T47D (cell line): Measurements from ENCODE around the gene NDC80.

ENCODE experiments used
- DNase-seq, 2 experiments: peaks; one replicate each; pipeline versions ENCODE4 v3.0.0 to v3.0.0-alpha.2; 2011 to 2012; ENCODE audit warnings: low read depth in 1 of 2, low spot score in 1 of 2
- JUND ChIP-seq: IDR thresholded peaks from 2 replicates; pipeline ENCODE4 v1.6.1; 2012; ENCODE audit warnings: low read depth
- in situ Hi-C: cut with HindIII; loops from 2 replicates; pipeline ENCODE4 v1.10.0; 2016; ENCODE audit warnings: low sequenced_read_pairs, low pct_unique_long_range_greater_than_20kb

The NDC80 gene

DNA sequence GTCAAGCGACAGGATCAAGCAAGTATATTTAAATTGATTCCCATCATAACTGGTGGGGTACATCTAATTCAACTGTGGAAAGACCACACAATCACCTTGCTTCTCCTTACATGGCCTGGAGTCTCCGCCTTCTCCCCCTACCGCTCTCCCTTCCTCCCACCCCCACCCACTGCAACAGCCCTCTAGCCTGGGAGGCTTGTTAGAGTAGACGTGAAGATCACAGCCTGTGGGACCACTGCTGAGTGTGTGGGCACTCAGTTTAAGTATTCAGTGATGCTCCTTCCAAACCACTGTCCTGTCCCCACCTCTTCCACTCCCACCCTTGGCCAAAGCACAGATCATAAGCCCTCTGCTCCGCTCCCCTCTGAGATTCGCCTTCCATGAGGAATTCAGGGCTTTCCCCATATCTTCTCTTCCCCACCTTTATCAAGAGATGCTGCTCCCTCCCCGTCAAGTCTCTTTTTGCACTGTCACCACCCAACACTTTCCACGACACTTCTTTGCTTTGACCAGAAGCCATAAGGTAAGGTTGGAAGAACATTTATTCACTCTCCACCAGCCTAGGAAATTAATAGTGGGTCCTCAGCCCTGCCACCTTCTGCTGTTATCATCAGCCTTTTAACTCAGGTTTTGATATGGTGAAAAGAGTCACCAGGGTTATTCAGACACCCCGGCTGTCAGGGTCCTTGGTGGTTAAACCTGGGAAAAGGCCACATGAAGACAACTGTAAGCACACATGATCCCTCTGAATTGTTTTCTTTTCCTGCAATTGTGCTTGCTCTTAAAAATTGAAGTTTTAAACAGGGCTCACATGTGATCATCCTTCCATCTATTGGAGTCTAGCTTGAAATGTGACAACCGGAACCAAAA is 1.8 kb upstream of the NDC80 start:
- in situ Hi-C loops = no loop called here

DNA sequence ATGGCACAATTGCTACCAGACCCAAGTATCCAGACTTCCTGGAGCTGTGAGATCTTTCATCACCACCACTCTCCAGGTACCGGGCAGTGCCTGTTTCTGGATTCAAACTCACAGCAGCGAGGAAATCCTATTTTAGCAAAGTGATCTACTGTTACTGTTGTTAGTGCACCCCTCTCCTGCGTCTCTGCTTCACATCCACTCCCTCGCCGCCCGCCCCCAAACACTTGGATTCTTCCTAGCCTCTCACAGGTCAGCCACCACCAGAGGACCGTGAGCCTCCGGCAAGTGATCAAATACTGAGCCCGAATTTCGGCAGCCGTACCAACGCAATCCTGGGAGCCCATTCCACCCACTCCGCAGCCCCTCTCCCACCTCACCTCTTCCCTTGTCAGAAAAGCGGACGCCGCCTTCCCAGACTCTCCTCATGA is 571 bp upstream of the NDC80 start:
- peak; percentile 37 to 60 for DNase-seq
- TF ChIP-seq JUND = no peak
- in situ Hi-C loops = no loop called here

More for the DNA sequence above, 1.8 kb upstream of the NDC80 start:
- no peak for TF ChIP-seq JUND
- no peak for DNase-seq

- DNase-seq = peak in 1 of 2 experiments; percentile 7
- in situ Hi-C loops = no loop called here
- TF ChIP-seq JUND = no peak
Observed at GRCh38 chr18:2572171-2572569, 813 bp downstream of the NDC80 start.

- no peak for TF ChIP-seq JUND
- in situ Hi-C loops = no loop called here
- no peak for DNase-seq
Observed at GRCh38 chr18:2572892-2573291, 1.5 kb downstream of the NDC80 start.

GRCh38 chr18:2573408-2573807 is 2.1 kb downstream of the NDC80 start:
- in situ Hi-C loops = no loop called here
- no peak for DNase-seq
- no peak for TF ChIP-seq JUND

DNA sequence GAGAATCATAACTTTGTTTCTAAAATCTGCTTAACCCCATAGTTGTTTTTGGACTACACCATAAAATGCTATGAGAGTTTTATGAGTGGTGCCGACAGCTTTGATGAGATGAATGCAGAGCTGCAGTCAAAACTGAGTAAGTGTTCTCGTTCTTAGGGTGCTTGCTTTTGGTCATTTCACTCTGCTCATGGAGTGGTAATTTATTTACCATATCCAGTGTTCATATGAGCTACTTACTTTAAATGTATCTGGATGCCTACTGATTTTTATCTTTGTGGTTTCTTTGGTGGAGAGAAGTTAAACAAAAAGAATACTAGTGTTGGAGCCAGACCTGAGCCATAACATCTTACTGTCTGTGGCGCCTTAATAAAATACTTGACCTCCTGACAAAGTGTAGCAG is 16.4 kb downstream of the NDC80 start:
- in situ Hi-C loops = no loop called here
- TF ChIP-seq JUND = no peak
- no peak for DNase-seq

DNA sequence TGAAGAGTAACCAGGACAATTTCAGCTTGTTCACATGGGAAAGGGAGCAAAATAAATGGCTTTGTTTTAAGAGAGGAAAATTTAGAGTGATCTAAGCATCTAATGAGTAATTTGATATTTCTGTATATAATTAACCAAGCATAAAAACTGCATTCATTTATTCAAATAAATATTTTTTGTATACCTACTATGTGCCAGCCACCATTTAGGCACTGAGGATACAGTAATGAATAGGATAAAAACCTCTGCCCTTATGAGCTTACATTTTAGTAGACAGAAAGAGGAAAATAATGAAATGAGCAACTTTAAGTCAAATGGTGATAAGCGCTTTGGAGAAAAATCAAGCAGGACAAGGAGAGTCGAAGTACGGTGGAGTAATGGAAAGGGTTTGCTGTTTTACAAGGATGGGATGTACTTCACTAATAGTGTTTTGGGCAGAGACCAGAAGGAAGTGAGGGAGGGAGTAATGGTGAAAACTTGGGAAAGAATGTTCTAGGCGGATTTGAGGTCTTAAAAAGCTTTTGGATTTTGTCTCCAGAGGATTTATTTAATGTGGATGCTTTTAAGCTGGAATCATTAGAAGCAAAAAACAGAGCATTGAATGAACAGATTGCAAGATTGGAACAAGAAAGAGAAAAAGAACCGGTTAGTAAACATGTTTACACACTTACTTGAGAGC is 17.4 kb downstream of the NDC80 start:
- no peak for TF ChIP-seq JUND
- DNase-seq = no peak
- in situ Hi-C loops = no loop called here

- in situ Hi-C loops = no loop called here
- no peak for TF ChIP-seq JUND
- DNase-seq = no peak
Observed at GRCh38 chr18:2589345-2590068, 18.1 kb downstream of the NDC80 start.

GRCh38 chr18:2590303-2590702 is 18.9 kb downstream of the NDC80 start:
- DNase-seq = no peak
- in situ Hi-C loops = no loop called here
- TF ChIP-seq JUND = no peak

- DNase-seq = no peak
- in situ Hi-C loops = no loop called here
- no peak for TF ChIP-seq JUND
Observed at GRCh38 chr18:2597639-2598038, 26.3 kb downstream of the NDC80 start.

GRCh38 chr18:2602844-2603243 is 31.5 kb downstream of the NDC80 start:
- in situ Hi-C loops = no loop called here
- DNase-seq = no peak
- no peak for TF ChIP-seq JUND

DNA sequence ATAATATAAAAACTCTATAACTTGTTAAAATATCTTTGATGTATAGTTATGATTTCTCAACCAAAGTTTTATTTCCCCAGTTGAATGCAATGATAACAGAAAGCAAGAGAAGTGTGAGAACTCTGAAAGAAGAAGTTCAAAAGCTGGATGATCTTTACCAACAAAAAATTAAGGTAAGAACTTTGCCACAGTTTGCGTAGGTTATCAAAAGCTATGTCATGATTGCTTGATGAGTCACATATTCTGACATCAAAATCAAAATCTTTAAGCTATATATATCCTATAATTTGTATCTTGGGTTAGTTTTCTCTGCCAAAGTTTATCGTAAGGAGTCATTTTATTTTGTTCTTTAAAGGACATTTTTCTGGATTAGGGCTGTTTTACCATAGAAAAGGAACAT is 35.0 kb downstream of the NDC80 start:
- TF ChIP-seq JUND = no peak
- in situ Hi-C loops = no loop called here

DNA sequence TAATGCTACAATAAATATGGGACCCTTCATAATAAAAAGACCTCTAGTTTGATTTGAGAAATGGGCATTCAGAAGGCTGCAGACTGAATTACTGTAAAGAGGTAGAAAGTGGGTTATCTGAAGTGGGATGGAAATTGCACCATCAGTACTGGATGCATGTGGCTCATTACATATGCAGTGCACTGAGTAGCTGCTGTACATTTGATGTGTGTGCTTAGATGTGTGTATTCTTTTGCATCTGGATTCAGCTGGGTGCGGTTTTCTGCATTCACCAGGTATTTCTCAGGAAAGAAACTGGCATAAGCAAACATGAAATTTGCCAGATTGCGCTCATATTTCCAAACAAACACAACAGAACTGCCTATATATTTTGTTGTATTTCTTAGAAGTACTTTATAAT is 38.2 kb downstream of the NDC80 start:
- DNase-seq = no peak
- TF ChIP-seq JUND = no peak
- in situ Hi-C loops = no loop called here

More for the DNA sequence above, 35.0 kb downstream of the NDC80 start:
- no peak for DNase-seq
